Ishikawa (cell line): Measurements from ENCODE around the gene SCN8A.

Source experiments
- CEBPB ChIP-seq: IDR thresholded peaks from 2 replicates; pipeline ENCODE4 v1.6.1; 2012
- CREB1 ChIP-seq: IDR thresholded peaks from 2 replicates; pipeline ENCODE4 v1.6.1; 2012; ENCODE audit warnings: low read depth
- EGR1 ChIP-seq: IDR thresholded peaks from 2 replicates; pipeline ENCODE4 v1.6.1; 2012
- EP300 ChIP-seq: IDR thresholded peaks from 2 replicates; pipeline ENCODE4 v1.6.1; 2012; ENCODE audit warnings: borderline replicate concordance
- FOXM1 ChIP-seq: IDR thresholded peaks from 2 replicates; pipeline ENCODE4 v1.6.1; 2012; ENCODE audit warnings: low read depth, borderline replicate concordance
- MAX ChIP-seq: IDR thresholded peaks from 2 replicates; pipeline ENCODE4 v1.6.1; 2012
- NFIC ChIP-seq: IDR thresholded peaks from 2 replicates; pipeline ENCODE4 v1.6.1; 2012
- RAD21 ChIP-seq: IDR thresholded peaks from 2 replicates; pipeline ENCODE4 v1.6.1; 2012; ENCODE audit warnings: low read depth
- REST ChIP-seq: IDR thresholded peaks from 2 replicates; pipeline ENCODE4 v1.6.1; 2012; ENCODE audit warnings: low read depth, mild to moderate bottlenecking
- TAF1 ChIP-seq: IDR thresholded peaks from 2 replicates; pipeline ENCODE4 v1.6.1; 2012; ENCODE audit warnings: low read depth, mild to moderate bottlenecking
- TCF12 ChIP-seq: IDR thresholded peaks from 2 replicates; pipeline ENCODE4 v1.6.1; 2012; ENCODE audit warnings: low read depth
- TEAD4 ChIP-seq: IDR thresholded peaks from 2 replicates; pipeline ENCODE4 v1.6.1; 2012
- USF1 ChIP-seq: IDR thresholded peaks from 2 replicates; pipeline ENCODE4 v1.6.1; 2012
- YY1 ChIP-seq: IDR thresholded peaks from 2 replicates; pipeline ENCODE4 v1.6.1; 2012; ENCODE audit warnings: low read depth
- ZBTB7A ChIP-seq: IDR thresholded peaks from 2 replicates; pipeline ENCODE4 v1.6.1; 2012; ENCODE audit warnings: low read depth

Gene SCN8A

GRCh38 chr12:51714666-51715065 lies 123.6 kb downstream of the SCN8A start:
- no peak for TF ChIP-seq TCF12

GRCh38 chr12:51717326-51717925 lies 126.4 kb downstream of the SCN8A start:
- TF ChIP-seq TEAD4: no peak

- TF ChIP-seq FOXM1 (no peak), REST (no peak), EP300 (no peak), MAX (no peak), RAD21 (no peak), NFIC (no peak), TCF12 (no peak), YY1 (no peak), ZBTB7A (no peak), TAF1 (no peak), CEBPB (no peak), TEAD4 (no peak), CREB1 (no peak), USF1 (no peak), EGR1 (no peak)
Measured at GRCh38 chr12:51721282-51721940, 130.4 kb downstream of the SCN8A start.

- TF ChIP-seq CEBPB: no peak
- no peak for TF ChIP-seq ZBTB7A
- no peak for TF ChIP-seq MAX
- no peak for TF ChIP-seq TAF1
- no peak for TF ChIP-seq REST
- no peak for TF ChIP-seq CREB1
- TF ChIP-seq FOXM1: no peak
- no peak for TF ChIP-seq YY1
- no peak for TF ChIP-seq EP300
- no peak for TF ChIP-seq USF1
- TF ChIP-seq EGR1: no peak
- no peak for TF ChIP-seq TEAD4
- no peak for TF ChIP-seq TCF12
- TF ChIP-seq NFIC: no peak
- TF ChIP-seq RAD21: no peak
Measured at GRCh38 chr12:51722431-51722830, 131.4 kb downstream of the SCN8A start.

- no peak for TF ChIP-seq CREB1
- TF ChIP-seq USF1: no peak
- TF ChIP-seq ZBTB7A: no peak
- TF ChIP-seq YY1: no peak
- no peak for TF ChIP-seq TCF12
- TF ChIP-seq EGR1: no peak
Measured at GRCh38 chr12:51726161-51726560, 135.1 kb downstream of the SCN8A start.

GRCh38 chr12:51726931-51727330 lies 135.9 kb downstream of the SCN8A start:
- TF ChIP-seq TCF12 (no peak), USF1 (no peak), ZBTB7A (no peak), EGR1 (no peak), YY1 (no peak), TAF1 (no peak), EP300 (no peak), FOXM1 (no peak), TEAD4 (no peak), MAX (no peak), CREB1 (no peak), CEBPB (no peak), RAD21 (no peak), REST (no peak), NFIC (no peak)
